A549 (cell line): ENCODE measurements around the gene NUP88.

ENCODE experiments used
- MYC ChIP-seq: IDR thresholded peaks from 2 replicates; pipeline ENCODE4 v1.6.1; 2012; ENCODE audit warnings: mild to moderate bottlenecking, inconsistent platforms, low read length, improper control_type of control experiment, borderline replicate concordance
- POLR2A ChIP-seq: IDR thresholded peaks from 2 replicates; pipeline ENCODE4 v1.6.1; 2012; ENCODE audit warnings: mild to moderate bottlenecking, low read length
- RFX5 ChIP-seq: fragments of 450-650 bp; IDR thresholded peaks from 2 replicates; pipeline ENCODE4 v1.7.1; 2014; ENCODE audit warnings: antibody characterized with exemption, mild to moderate bottlenecking, moderate library complexity
- TF ChIP-seq, protein P1 (sequence below): fragments of >200 bp; sonication (Bioruptor Twin); formaldehyde crosslinking; IDR thresholded peaks from 3 replicates; pipeline ENCODE4 v1.5.1; 2016
- TF ChIP-seq, protein P2 (sequence below): fragments of 450-650 bp; IDR thresholded peaks from 2 replicates; pipeline ENCODE4 v1.6.1; 2014; ENCODE audit warnings: antibody characterized with exemption
- TF ChIP-seq, protein P3 (sequence below): IDR thresholded peaks from 2 replicates; pipeline ENCODE4 v1.6.1; 2012

- TF ChIP-seq, protein P1, sequence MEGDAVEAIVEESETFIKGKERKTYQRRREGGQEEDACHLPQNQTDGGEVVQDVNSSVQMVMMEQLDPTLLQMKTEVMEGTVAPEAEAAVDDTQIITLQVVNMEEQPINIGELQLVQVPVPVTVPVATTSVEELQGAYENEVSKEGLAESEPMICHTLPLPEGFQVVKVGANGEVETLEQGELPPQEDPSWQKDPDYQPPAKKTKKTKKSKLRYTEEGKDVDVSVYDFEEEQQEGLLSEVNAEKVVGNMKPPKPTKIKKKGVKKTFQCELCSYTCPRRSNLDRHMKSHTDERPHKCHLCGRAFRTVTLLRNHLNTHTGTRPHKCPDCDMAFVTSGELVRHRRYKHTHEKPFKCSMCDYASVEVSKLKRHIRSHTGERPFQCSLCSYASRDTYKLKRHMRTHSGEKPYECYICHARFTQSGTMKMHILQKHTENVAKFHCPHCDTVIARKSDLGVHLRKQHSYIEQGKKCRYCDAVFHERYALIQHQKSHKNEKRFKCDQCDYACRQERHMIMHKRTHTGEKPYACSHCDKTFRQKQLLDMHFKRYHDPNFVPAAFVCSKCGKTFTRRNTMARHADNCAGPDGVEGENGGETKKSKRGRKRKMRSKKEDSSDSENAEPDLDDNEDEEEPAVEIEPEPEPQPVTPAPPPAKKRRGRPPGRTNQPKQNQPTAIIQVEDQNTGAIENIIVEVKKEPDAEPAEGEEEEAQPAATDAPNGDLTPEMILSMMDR: no peak
- TF ChIP-seq, protein P2, sequence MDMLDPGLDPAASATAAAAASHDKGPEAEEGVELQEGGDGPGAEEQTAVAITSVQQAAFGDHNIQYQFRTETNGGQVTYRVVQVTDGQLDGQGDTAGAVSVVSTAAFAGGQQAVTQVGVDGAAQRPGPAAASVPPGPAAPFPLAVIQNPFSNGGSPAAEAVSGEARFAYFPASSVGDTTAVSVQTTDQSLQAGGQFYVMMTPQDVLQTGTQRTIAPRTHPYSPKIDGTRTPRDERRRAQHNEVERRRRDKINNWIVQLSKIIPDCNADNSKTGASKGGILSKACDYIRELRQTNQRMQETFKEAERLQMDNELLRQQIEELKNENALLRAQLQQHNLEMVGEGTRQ: no peak
- no peak for TF ChIP-seq POLR2A
- TF ChIP-seq, protein P3, sequence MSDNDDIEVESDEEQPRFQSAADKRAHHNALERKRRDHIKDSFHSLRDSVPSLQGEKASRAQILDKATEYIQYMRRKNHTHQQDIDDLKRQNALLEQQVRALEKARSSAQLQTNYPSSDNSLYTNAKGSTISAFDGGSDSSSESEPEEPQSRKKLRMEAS: no peak
- no peak for TF ChIP-seq MYC
- no peak for TF ChIP-seq RFX5
Measured at GRCh38 chr17:5373112-5373511, 46.4 kb downstream of the NUP88 start.
